H9 (cell line): ENCODE data around the gene AHNAK. TPM values are rescaled to one million over a fixed set of nuclear protein-coding genes. Genes with fewer than 3 reads are reported as not detected.

Experiments used
- DNase-seq: peaks from one replicate; pipeline ENCODE4 v3.0.0-alpha.2; 2017
- H2AFZ ChIP-seq: one replicate; pipeline ENCODE4 v1.6.1; 2013; ENCODE audit warnings: mild to moderate bottlenecking, low read length, control low read depth, moderate library complexity
- H2AK5ac ChIP-seq: 2 replicates; pipeline ENCODE4 v1.6.1; 2013; ENCODE audit warnings: low read length, control low read depth, mixed read lengths; ENCODE audit not compliant: insufficient read length
- H2BK120ac ChIP-seq: one replicate; pipeline ENCODE4 v1.6.1; 2013; ENCODE audit warnings: low read depth, mild to moderate bottlenecking, low read length, control low read depth, inconsistent platforms; ENCODE audit not compliant: poor library complexity, severe bottlenecking
- H2BK12ac ChIP-seq: 2 replicates; pipeline ENCODE4 v1.6.1; 2013; ENCODE audit warnings: low read length, control low read depth, mixed read lengths, low read depth; ENCODE audit not compliant: insufficient read length
- H2BK15ac ChIP-seq: 2 replicates; pipeline ENCODE4 v1.6.1; 2013; ENCODE audit warnings: low read depth, low read length, control low read depth
- H2BK20ac ChIP-seq: one replicate; pipeline ENCODE4 v1.6.1; 2013; ENCODE audit warnings: low read depth, mild to moderate bottlenecking, low read length, control low read depth, inconsistent platforms; ENCODE audit not compliant: poor library complexity, severe bottlenecking
- H2BK5ac ChIP-seq: 2 replicates; pipeline ENCODE4 v1.6.1; 2013; ENCODE audit warnings: low read length, control low read depth, mixed read lengths; ENCODE audit not compliant: insufficient read length
- H3K14ac ChIP-seq: 2 replicates; pipeline ENCODE4 v1.6.1; 2013; ENCODE audit warnings: low read length, control low read depth; ENCODE audit not compliant: insufficient read depth
- H3K18ac ChIP-seq: 2 replicates; pipeline ENCODE4 v1.6.1; 2013; ENCODE audit warnings: low read depth, mild to moderate bottlenecking, mixed read lengths, low read length, control low read depth; ENCODE audit not compliant: insufficient read length
- H3K23ac ChIP-seq: 2 replicates; pipeline ENCODE4 v1.6.1; 2013; ENCODE audit warnings: low read length, control low read depth, mixed read lengths, low read depth; ENCODE audit not compliant: insufficient read length
- H3K23me2 ChIP-seq: 2 replicates; pipeline ENCODE4 v1.6.1; 2013; ENCODE audit warnings: low read depth, mild to moderate bottlenecking, mixed read lengths, low read length, control low read depth; ENCODE audit not compliant: insufficient read length, poor library complexity, severe bottlenecking
- H3K27ac ChIP-seq: 2 replicates; pipeline ENCODE4 v1.5.1; 2013; ENCODE audit warnings: low read length, control low read depth, mixed read lengths, low read depth; ENCODE audit not compliant: insufficient read length
- H3K27me3 ChIP-seq: 2 replicates; pipeline ENCODE4 v1.6.1; 2013; ENCODE audit warnings: low read length, control low read depth, inconsistent platforms; ENCODE audit not compliant: insufficient read depth
- H3K4ac ChIP-seq: 2 replicates; pipeline ENCODE4 v1.6.1; 2013; ENCODE audit warnings: low read depth, mild to moderate bottlenecking, control low read depth, inconsistent platforms, low read length, moderate library complexity
- H3K4me1 ChIP-seq: 2 replicates; pipeline ENCODE4 v1.6.1; 2013; ENCODE audit warnings: low read length, control low read depth, inconsistent platforms; ENCODE audit not compliant: insufficient read depth
- H3K4me2 ChIP-seq: 2 replicates; pipeline ENCODE4 v1.6.1; 2013; ENCODE audit warnings: low read length, control low read depth, mixed read lengths; ENCODE audit not compliant: insufficient read length, insufficient read depth
- H3K56ac ChIP-seq: 2 replicates; pipeline ENCODE4 v1.6.1; 2013; ENCODE audit warnings: low read depth, mild to moderate bottlenecking, mixed read lengths, low read length, control low read depth; ENCODE audit not compliant: insufficient read length
- H3K79me1 ChIP-seq: 2 replicates; pipeline ENCODE4 v1.6.1; 2013; ENCODE audit warnings: low read depth, mild to moderate bottlenecking, moderate library complexity, low read length, control low read depth, inconsistent platforms; ENCODE audit not compliant: insufficient read depth, poor library complexity, severe bottlenecking
- H3K79me2 ChIP-seq: 2 replicates; pipeline ENCODE4 v1.6.1; 2013; ENCODE audit warnings: low read length, control low read depth, inconsistent platforms; ENCODE audit not compliant: insufficient read depth
- H3K9ac ChIP-seq: 2 replicates; pipeline ENCODE4 v1.6.1; 2013; ENCODE audit warnings: low read length, control low read depth, mixed read lengths; ENCODE audit not compliant: insufficient read length; ENCODE audit errors: extremely low read depth
- H3K9me3 ChIP-seq: one replicate; pipeline ENCODE4 v1.6.1; 2013; ENCODE audit warnings: low read depth, low read length, inconsistent platforms; ENCODE audit not compliant: control insufficient read depth
- H3T11ph ChIP-seq: one replicate; pipeline ENCODE4 v1.6.1; 2013; ENCODE audit warnings: mild to moderate bottlenecking, low read length, control low read depth, inconsistent platforms
- H4K20me1 ChIP-seq: one replicate; pipeline ENCODE4 v1.6.1; 2013; ENCODE audit not compliant: control insufficient read depth, insufficient read length, insufficient read depth
- H4K5ac ChIP-seq: 2 replicates; pipeline ENCODE4 v1.6.1; 2013; ENCODE audit warnings: low read depth, mild to moderate bottlenecking, mixed read lengths, low read length, control low read depth; ENCODE audit not compliant: insufficient read length
- H4K8ac ChIP-seq: replicated peaks from 2 replicates; pipeline ENCODE4 v1.6.1; 2013; ENCODE audit warnings: low read length, control low read depth, mixed read lengths, low read depth; ENCODE audit not compliant: insufficient read length
- H4K91ac ChIP-seq: 2 replicates; pipeline ENCODE4 v1.6.1; 2013; ENCODE audit warnings: low read depth, mild to moderate bottlenecking, moderate library complexity, mixed read lengths, low read length, control low read depth; ENCODE audit not compliant: insufficient read length
- H3K27ac Mint-ChIP-seq, 3 experiments: 2 replicates in 2 of 3; 3 replicates in 1 of 3; pipeline ENCODE4 v1.8.0; 2020 to 2021; ENCODE audit warnings: mixed read lengths in 3 of 3, mild to moderate bottlenecking in 1 of 3, moderate library complexity in 1 of 3
- H3K27me3 Mint-ChIP-seq: 2 replicates; pipeline ENCODE4 v1.8.0; 2021; ENCODE audit warnings: low read depth, mild to moderate bottlenecking, moderate library complexity, mixed read lengths
- H3K36me3 Mint-ChIP-seq, 3 experiments: 2 replicates in 2 of 3; 3 replicates in 1 of 3; pipeline ENCODE4 v1.8.0; 2020 to 2021; ENCODE audit warnings: low read depth in 3 of 3, mixed read lengths in 3 of 3; ENCODE audit not compliant: insufficient read depth in 1 of 3
- H3K4me1 Mint-ChIP-seq, 2 experiments: 2 replicates each; pipeline ENCODE4 v1.8.0; 2020; ENCODE audit warnings: mixed read lengths in 2 of 2
- H3K4me3 Mint-ChIP-seq, 2 experiments: 2 replicates in 1 of 2; 3 replicates in 1 of 2; pipeline ENCODE4 v1.8.0; 2020 to 2021; ENCODE audit warnings: mild to moderate bottlenecking in 2 of 2, mixed read lengths in 2 of 2, moderate library complexity in 1 of 2
- H3K9me3 Mint-ChIP-seq, 2 experiments: 2 replicates in 1 of 2; 3 replicates in 1 of 2; pipeline ENCODE4 v1.8.0; 2020; ENCODE audit warnings: mild to moderate bottlenecking in 2 of 2, mixed read lengths in 2 of 2, moderate library complexity in 1 of 2
- CTCF ChIP-seq: fragments of 200-600 bp; sonication (generic); conservative IDR thresholded peaks from 3 replicates; pipeline ENCODE4 v1.8.0; 2021; ENCODE audit warnings: antibody characterized with exemption, mild to moderate bottlenecking
- WGBS: extraction: QIAGEN DNeasy Blood & Tissue Kit; methylation state at CpG from one replicate; pipeline ENCODE4 v1.1.7; 2013; ENCODE audit warnings: missing lambda C conversion rate, low lambda C conversion rate, mixed read lengths; ENCODE audit not compliant: insufficient read length; ENCODE audit errors: extremely low coverage; 5-methylcytosine and 5-hydroxymethylcytosine counted together
- total RNA-seq: library from RNA; stranded (reverse); gene quantifications from 2 replicates; pipeline ENCODE4 v1.2.1, GENCODE V29; 2021

AHNAK gene
- total RNA-seq, 1 experiment from 2014 or later, result 15.2 TPM

DNA sequence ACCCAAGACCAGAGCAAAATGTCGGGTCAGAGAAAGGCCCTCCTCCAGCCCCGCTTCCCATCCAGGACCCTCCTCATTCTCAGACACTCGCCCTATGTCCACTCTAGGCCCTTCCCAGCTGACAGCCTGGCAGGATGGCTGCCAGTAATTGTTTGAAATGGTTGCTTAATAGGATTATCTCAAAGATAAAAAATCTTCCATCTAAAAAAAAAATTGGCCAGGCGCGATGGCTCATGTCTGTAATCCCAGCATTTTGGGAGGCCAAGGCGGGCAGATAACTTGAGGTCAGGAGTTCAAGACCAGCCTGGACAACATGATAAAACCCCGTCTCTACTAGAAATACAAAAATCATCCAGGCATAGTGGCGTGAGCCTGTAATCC lies 95.4 kb downstream of the AHNAK start:
- Histone ChIP-seq H2BK12ac (no peak overlapping the region), H3K9me3 (no peaks in the 10 kb centered on the region), H2BK5ac (no peak overlapping the region), H4K8ac (no peak overlapping the region), H3K56ac (no peak overlapping the region), H2BK120ac (no peak overlapping the region), H3K4ac (no peak overlapping the region), H4K5ac (no peak overlapping the region), H3K27me3 (no peaks in the 10 kb centered on the region), H3K9ac (no peak overlapping the region), H4K20me1 (no peaks in the 10 kb centered on the region), H3T11ph (no peak overlapping the region), H3K18ac (no peak overlapping the region), H3K23ac (no peak overlapping the region), H2BK15ac (no peak overlapping the region), H4K91ac (no peak overlapping the region), H3K4me2 (no peak overlapping the region), H3K27ac (no peak overlapping the region), H3K79me1 (no peaks in the 10 kb centered on the region), H2BK20ac (no peak overlapping the region), H3K23me2 (no peaks in the 10 kb centered on the region), H3K4me1 (peaks cover 3% of the 10 kb centered on the region; the same call in 1 of the 2 replicates), H2AFZ (no peak overlapping the region), H2AK5ac (no peak overlapping the region), H3K79me2 (no peaks in the 10 kb centered on the region), H3K14ac (no peak overlapping the region)
- no peak for TF ChIP-seq CTCF
- Mint-ChIP-seq H3K4me3 (no peak overlapping the region; a peak in 1 of 5 replicates), H3K4me1 (peaks cover 4 to 5% of the 10 kb centered on the region in 2 experiments), H3K9me3 (peaks cover 5% of the 10 kb centered on the region in 2 experiments), H3K27me3 (peaks cover 16% of the 10 kb centered on the region), H3K27ac (no peak overlapping the region), H3K36me3 (peaks cover 0 to 5% (median 3%) of the 10 kb centered on the region in 3 experiments; a peak in 2 of 7 replicates)
- DNase-seq, result no peak
- no CpG with 5 or more reads among the region's 8 CpGs for WGBS
